PC-9 (cell line): ENCODE data around the gene EPHA4. TPM values are rescaled to one million over a fixed set of nuclear protein-coding genes. Genes with fewer than 3 reads are reported as not detected.

ENCODE experiments used
- BruUV-seq: library from RNA; stranded (reverse); fragments of 400-500 nt; replicated peaks from 2 replicates; lab custom pipeline; 2021; lab: Mats Ljungman, UMichigan
- CTCF ChIA-PET: fragments of 300-600 bp; sonication (Branson Sonifier 250); formaldehyde crosslinking; loops from one replicate; lab custom pipeline; 2022; ENCODE audit warnings: antibody characterized with exemption; lab: Charles Lee
- POLR2A ChIA-PET: fragments of 300-600 bp; sonication (Branson Sonifier 250); formaldehyde crosslinking; loops from one replicate; lab custom pipeline; 2022; ENCODE audit warnings: antibody characterized with exemption; ENCODE audit not compliant: unreplicated experiment; lab: Charles Lee
- DNase-seq, 2 experiments: peaks; one replicate each; pipeline versions ENCODE4 v3.0.0 to v3.0.0-alpha.2; 2015 to 2022; ENCODE audit warnings: mixed read lengths in 1 of 2
- H2AFZ ChIP-seq: fragments of 200-600 bp; sonication (generic); 2 replicates; pipeline ENCODE4 v1.8.1; 2017; ENCODE audit warnings: antibody characterized with exemption
- H3F3A ChIP-seq: fragments of 200-600 bp; sonication (generic); 2 replicates; pipeline ENCODE4 v1.8.1; 2017; ENCODE audit warnings: antibody characterized with exemption, mild to moderate bottlenecking, low read depth; ENCODE audit not compliant: insufficient read depth
- H3K27ac ChIP-seq: fragments of 200-600 bp; sonication (generic); 2 replicates; pipeline ENCODE4 v1.6.1; 2016; ENCODE audit warnings: mixed run types
- H3K27me3 ChIP-seq: fragments of 200-600 bp; sonication (generic); 2 replicates; pipeline ENCODE4 v1.6.1; 2016; ENCODE audit warnings: low read depth, mixed run types; ENCODE audit not compliant: insufficient read depth
- H3K36me3 ChIP-seq: fragments of 200-600 bp; sonication (generic); 2 replicates; pipeline ENCODE4 v1.6.1; 2016; ENCODE audit warnings: low read depth, mixed run types
- H3K4me1 ChIP-seq: fragments of 200-600 bp; sonication (generic); replicated peaks from 2 replicates; pipeline ENCODE4 v1.6.1; 2016; ENCODE audit warnings: mixed run types; ENCODE audit not compliant: insufficient read depth
- H3K4me2 ChIP-seq: fragments of 200-600 bp; sonication (generic); 2 replicates; pipeline ENCODE4 v1.6.1; 2017; ENCODE audit warnings: mixed run types
- H3K4me3 ChIP-seq: fragments of 200-600 bp; sonication (generic); 2 replicates; pipeline ENCODE4 v1.6.1; 2016; ENCODE audit warnings: mixed run types
- H3K79me2 ChIP-seq: fragments of 200-600 bp; sonication (generic); 2 replicates; pipeline ENCODE4 v1.6.1; 2017; ENCODE audit warnings: low read depth, mixed run types
- H3K9me2 ChIP-seq: fragments of 200-600 bp; sonication (generic); 2 replicates; pipeline ENCODE4 v1.8.1; 2017; ENCODE audit warnings: mild to moderate bottlenecking; ENCODE audit not compliant: insufficient read depth
- H3K9me3 ChIP-seq: fragments of 200-600 bp; sonication (generic); 2 replicates; pipeline ENCODE4 v1.8.1; 2016; ENCODE audit warnings: low read depth; ENCODE audit not compliant: insufficient read depth
- H4K20me1 ChIP-seq: fragments of 200-600 bp; sonication (generic); 2 replicates; pipeline ENCODE4 v1.8.1; 2017; ENCODE audit not compliant: insufficient read depth
- EZH2 ChIP-seq: fragments of 200-600 bp; sonication (generic); IDR thresholded peaks from 2 replicates; pipeline ENCODE4 v1.8.0; 2017; ENCODE audit warnings: antibody characterized with exemption, low read depth
- intact Hi-C: fragments of 100-400 bp; cut with micrococcal nuclease; formaldehyde crosslinking; loops from one replicate; pipeline ENCODE4 v1.10.0; 2022; ENCODE audit not compliant: unreplicated experiment
- total RNA-seq: library from RNA; stranded (reverse); gene quantifications from 2 replicates; pipeline ENCODE4 v1.2.3, GENCODE V29; 2021
- TF ChIP-seq, protein P1 (sequence below): fragments of 200-600 bp; sonication (generic); conservative IDR thresholded peaks from 2 replicates; pipeline ENCODE4 v1.6.1; 2017; ENCODE audit warnings: mixed run types, antibody characterized with exemption, mild to moderate bottlenecking, moderate library complexity

EPHA4 gene
- total RNA-seq, 1 experiment from 2014 or later: 10.6 TPM

GRCh38 chr2:221402072-221402471 lies 170.0 kb downstream of the EPHA4 start:
- DNase-seq: peak in 1 of 2 experiments; percentile 74
- no peaks in the 10 kb centered on the region for H3K36me3 ChIP-seq
- intact Hi-C loops: no loop called here
- TF ChIP-seq, protein P1, sequence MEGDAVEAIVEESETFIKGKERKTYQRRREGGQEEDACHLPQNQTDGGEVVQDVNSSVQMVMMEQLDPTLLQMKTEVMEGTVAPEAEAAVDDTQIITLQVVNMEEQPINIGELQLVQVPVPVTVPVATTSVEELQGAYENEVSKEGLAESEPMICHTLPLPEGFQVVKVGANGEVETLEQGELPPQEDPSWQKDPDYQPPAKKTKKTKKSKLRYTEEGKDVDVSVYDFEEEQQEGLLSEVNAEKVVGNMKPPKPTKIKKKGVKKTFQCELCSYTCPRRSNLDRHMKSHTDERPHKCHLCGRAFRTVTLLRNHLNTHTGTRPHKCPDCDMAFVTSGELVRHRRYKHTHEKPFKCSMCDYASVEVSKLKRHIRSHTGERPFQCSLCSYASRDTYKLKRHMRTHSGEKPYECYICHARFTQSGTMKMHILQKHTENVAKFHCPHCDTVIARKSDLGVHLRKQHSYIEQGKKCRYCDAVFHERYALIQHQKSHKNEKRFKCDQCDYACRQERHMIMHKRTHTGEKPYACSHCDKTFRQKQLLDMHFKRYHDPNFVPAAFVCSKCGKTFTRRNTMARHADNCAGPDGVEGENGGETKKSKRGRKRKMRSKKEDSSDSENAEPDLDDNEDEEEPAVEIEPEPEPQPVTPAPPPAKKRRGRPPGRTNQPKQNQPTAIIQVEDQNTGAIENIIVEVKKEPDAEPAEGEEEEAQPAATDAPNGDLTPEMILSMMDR: no peak
- TF ChIP-seq EZH2: no peak
- no peak overlapping the region for H3K27ac ChIP-seq
- ChIA-PET POLR2A (no interaction called here), CTCF (no interaction called here)
- no peak overlapping the region for H2AFZ ChIP-seq
- no peaks in the 10 kb centered on the region for H3F3A ChIP-seq
- no TSS peak for BruUV-seq
- H3K4me3 ChIP-seq: no peak overlapping the region
- peaks cover 8% of the 10 kb centered on the region; the same call in 1 of the 2 replicates for H3K9me3 ChIP-seq
- 0 out of 2 replicates have a peak, but pooled peaks cover 4% of the 10 kb centered on the region for H3K4me1 ChIP-seq
- H3K79me2 ChIP-seq: no peaks in the 10 kb centered on the region
- no peaks in the 10 kb centered on the region; the same call in 1 of the 2 replicates for H3K9me2 ChIP-seq
- no peaks in the 10 kb centered on the region for H3K27me3 ChIP-seq
- H4K20me1 ChIP-seq: no peaks in the 10 kb centered on the region
- no peak overlapping the region for H3K4me2 ChIP-seq

DNA sequence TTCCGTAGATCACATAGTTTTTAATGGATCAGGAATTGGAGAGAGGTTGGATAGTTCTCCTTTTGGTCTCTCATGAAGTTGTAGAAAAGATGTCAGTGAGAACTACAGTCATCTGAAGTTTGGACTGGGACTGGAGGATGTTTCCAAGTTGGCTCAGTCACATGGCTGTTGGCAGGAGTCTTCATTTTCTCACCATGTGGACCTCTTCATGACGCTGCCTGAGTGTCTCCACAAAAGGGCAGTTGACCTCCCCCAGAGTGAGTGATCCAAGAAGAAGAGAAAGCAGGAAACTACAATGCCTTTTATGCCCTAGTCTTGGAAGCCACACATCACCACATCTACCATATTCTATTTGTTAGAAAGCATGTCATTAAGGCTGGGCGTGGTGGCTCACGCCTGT lies 171.7 kb downstream of the EPHA4 start:
- H3K79me2 ChIP-seq: no peaks in the 10 kb centered on the region
- ChIA-PET CTCF (no interaction called here), POLR2A (no interaction called here)
- H3K27me3 ChIP-seq: no peaks in the 10 kb centered on the region
- no peaks in the 10 kb centered on the region for H3K36me3 ChIP-seq
- H3K9me3 ChIP-seq: peaks cover 3% of the 10 kb centered on the region; the same call in 1 of the 2 replicates
- no peak for DNase-seq
- 0 out of 2 replicates have a peak, but pooled peaks cover 7% of the 10 kb centered on the region for H3K4me1 ChIP-seq
- H3K4me3 ChIP-seq: no peak overlapping the region
- no peak overlapping the region for H3K27ac ChIP-seq
- no peak for TF ChIP-seq EZH2
- TF ChIP-seq, protein P1: no peak
- no peaks in the 10 kb centered on the region; the same call in 1 of the 2 replicates for H3K9me2 ChIP-seq
- no peaks in the 10 kb centered on the region for H4K20me1 ChIP-seq
- H2AFZ ChIP-seq: no peak overlapping the region
- BruUV-seq: no TSS peak
- intact Hi-C loops: no loop called here
- H3K4me2 ChIP-seq: no peak overlapping the region
- no peaks in the 10 kb centered on the region for H3F3A ChIP-seq

GRCh38 chr2:221399183-221399582 lies 172.9 kb downstream of the EPHA4 start:
- no peaks in the 10 kb centered on the region for H3K79me2 ChIP-seq

More at GRCh38 chr2:221399183-221399582, 172.9 kb downstream of the EPHA4 start:
- Histone ChIP-seq H3K9me2 (no peaks in the 10 kb centered on the region; the same call in 1 of the 2 replicates), H3K4me2 (no peak overlapping the region), H3K27ac (no peak overlapping the region), H3F3A (no peaks in the 10 kb centered on the region), H3K4me3 (no peak overlapping the region), H3K9me3 (no peaks in the 10 kb centered on the region), H3K27me3 (no peaks in the 10 kb centered on the region), H2AFZ (no peak overlapping the region), H3K36me3 (no peaks in the 10 kb centered on the region), H3K4me1 (0 out of 2 replicates have a peak, but pooled peaks cover 7% of the 10 kb centered on the region), H4K20me1 (no peaks in the 10 kb centered on the region)
- no peak for TF ChIP-seq EZH2
- TF ChIP-seq, protein P1: no peak
- BruUV-seq: no TSS peak
- CTCF ChIA-PET: no interaction called here
- DNase-seq: no peak
- intact Hi-C loops: no loop called here
- POLR2A ChIA-PET: no interaction called here
